ENCODE results near the gene SNX24.

- TF ChIP-seq, protein P1, sequence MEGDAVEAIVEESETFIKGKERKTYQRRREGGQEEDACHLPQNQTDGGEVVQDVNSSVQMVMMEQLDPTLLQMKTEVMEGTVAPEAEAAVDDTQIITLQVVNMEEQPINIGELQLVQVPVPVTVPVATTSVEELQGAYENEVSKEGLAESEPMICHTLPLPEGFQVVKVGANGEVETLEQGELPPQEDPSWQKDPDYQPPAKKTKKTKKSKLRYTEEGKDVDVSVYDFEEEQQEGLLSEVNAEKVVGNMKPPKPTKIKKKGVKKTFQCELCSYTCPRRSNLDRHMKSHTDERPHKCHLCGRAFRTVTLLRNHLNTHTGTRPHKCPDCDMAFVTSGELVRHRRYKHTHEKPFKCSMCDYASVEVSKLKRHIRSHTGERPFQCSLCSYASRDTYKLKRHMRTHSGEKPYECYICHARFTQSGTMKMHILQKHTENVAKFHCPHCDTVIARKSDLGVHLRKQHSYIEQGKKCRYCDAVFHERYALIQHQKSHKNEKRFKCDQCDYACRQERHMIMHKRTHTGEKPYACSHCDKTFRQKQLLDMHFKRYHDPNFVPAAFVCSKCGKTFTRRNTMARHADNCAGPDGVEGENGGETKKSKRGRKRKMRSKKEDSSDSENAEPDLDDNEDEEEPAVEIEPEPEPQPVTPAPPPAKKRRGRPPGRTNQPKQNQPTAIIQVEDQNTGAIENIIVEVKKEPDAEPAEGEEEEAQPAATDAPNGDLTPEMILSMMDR (IDR thresholded peaks at IDR 0.05; ENCODE audit: insufficient read depth, low read length) = no peak
- TF ChIP-seq, protein P2, sequence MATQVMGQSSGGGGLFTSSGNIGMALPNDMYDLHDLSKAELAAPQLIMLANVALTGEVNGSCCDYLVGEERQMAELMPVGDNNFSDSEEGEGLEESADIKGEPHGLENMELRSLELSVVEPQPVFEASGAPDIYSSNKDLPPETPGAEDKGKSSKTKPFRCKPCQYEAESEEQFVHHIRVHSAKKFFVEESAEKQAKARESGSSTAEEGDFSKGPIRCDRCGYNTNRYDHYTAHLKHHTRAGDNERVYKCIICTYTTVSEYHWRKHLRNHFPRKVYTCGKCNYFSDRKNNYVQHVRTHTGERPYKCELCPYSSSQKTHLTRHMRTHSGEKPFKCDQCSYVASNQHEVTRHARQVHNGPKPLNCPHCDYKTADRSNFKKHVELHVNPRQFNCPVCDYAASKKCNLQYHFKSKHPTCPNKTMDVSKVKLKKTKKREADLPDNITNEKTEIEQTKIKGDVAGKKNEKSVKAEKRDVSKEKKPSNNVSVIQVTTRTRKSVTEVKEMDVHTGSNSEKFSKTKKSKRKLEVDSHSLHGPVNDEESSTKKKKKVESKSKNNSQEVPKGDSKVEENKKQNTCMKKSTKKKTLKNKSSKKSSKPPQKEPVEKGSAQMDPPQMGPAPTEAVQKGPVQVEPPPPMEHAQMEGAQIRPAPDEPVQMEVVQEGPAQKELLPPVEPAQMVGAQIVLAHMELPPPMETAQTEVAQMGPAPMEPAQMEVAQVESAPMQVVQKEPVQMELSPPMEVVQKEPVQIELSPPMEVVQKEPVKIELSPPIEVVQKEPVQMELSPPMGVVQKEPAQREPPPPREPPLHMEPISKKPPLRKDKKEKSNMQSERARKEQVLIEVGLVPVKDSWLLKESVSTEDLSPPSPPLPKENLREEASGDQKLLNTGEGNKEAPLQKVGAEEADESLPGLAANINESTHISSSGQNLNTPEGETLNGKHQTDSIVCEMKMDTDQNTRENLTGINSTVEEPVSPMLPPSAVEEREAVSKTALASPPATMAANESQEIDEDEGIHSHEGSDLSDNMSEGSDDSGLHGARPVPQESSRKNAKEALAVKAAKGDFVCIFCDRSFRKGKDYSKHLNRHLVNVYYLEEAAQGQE (IDR thresholded peaks at IDR 0.05; ENCODE audit: insufficient replicate concordance, low read depth) = no peak
These were observed 90.7 kb downstream of the SNX24 start for GRCh38 chr5:122936088-122936487.

Measured in HL-60 (cell line).